ENCODE measurements around the gene CCDC3. TPM values are rescaled to one million over a fixed set of nuclear protein-coding genes. Genes with fewer than 3 reads are reported as not detected.

Gene CCDC3
- total RNA-seq, 1 experiment from 2014 or later = not detected

GRCh38 chr10:12848439-12849173, 152.9 kb downstream of the CCDC3 start:
- TF ChIP-seq, protein P1, sequence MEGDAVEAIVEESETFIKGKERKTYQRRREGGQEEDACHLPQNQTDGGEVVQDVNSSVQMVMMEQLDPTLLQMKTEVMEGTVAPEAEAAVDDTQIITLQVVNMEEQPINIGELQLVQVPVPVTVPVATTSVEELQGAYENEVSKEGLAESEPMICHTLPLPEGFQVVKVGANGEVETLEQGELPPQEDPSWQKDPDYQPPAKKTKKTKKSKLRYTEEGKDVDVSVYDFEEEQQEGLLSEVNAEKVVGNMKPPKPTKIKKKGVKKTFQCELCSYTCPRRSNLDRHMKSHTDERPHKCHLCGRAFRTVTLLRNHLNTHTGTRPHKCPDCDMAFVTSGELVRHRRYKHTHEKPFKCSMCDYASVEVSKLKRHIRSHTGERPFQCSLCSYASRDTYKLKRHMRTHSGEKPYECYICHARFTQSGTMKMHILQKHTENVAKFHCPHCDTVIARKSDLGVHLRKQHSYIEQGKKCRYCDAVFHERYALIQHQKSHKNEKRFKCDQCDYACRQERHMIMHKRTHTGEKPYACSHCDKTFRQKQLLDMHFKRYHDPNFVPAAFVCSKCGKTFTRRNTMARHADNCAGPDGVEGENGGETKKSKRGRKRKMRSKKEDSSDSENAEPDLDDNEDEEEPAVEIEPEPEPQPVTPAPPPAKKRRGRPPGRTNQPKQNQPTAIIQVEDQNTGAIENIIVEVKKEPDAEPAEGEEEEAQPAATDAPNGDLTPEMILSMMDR (IDR thresholded peaks at IDR 0.05; ENCODE audit: unreplicated experiment) = no peak
- no TSS peak for BruUV-seq (replicated peaks)
- intact Hi-C loops (cut with micrococcal nuclease) = no loop called here

DNA sequence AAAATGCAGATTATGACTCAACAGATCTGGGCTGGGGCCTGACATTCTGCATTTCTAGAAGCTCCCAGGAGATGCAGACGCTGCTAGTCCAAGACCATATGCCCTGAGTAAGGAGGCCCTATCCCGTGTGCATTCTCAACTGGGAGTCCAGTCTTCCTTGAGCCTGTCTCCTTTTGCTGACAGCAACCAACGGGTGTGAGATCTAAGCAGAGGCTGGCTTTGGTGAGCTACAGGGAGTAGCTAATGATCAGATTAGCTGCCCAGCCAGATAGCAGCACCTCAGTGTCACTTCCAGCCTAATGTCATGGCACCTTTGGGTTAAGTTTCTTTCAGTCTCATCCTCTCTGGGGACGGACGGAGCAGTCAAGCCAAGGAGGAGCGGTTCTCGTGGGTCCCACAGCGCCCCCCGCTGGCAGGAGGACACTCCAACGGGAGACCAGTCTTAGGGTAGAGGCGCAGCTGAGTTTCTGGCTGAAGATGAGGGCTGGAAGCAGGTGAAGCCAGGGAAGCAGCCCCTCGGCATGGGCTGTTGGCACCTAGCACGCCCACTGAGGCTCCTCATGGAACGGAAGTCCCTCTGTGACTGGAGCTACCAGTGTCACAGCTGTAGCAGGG, 154.0 kb downstream of the CCDC3 start:
- DNase-seq (ENCODE audit: unreplicated experiment) = no peak

More at GRCh38 chr10:12848439-12849173, 152.9 kb downstream of the CCDC3 start:
- Mint-ChIP-seq H3K4me3 (ENCODE audit: unreplicated experiment) (no peak overlapping the region), H3K27ac (ENCODE audit: low read depth, unreplicated experiment) (peak overlapping the region; percentile 90), H3K27me3 (ENCODE audit: insufficient read depth, unreplicated experiment) (no peaks in the 10 kb centered on the region), H3K4me1 (ENCODE audit: insufficient read depth, unreplicated experiment) (peaks cover 23% of the 10 kb centered on the region), H3K9me3 (ENCODE audit: unreplicated experiment) (no peaks in the 10 kb centered on the region), H3K36me3 (ENCODE audit: insufficient read depth, unreplicated experiment) (no peaks in the 10 kb centered on the region)
- DNase-seq (ENCODE audit: unreplicated experiment) = no peak
- CTCF ChIA-PET = interaction anchor here (1.2 kb wide), 1 partner anchor 16 kb away, joined by 5 read pairs; no protein-coding TSS in a partner anchor
- POLR2A ChIA-PET = interaction anchor here (0.7 kb wide), 1 partner anchor 11 kb away, joined by 3 read pairs; no protein-coding TSS in a partner anchor

GRCh38 chr10:12846718-12847117, 154.8 kb downstream of the CCDC3 start:
- CTCF ChIA-PET = no interaction called here
- Mint-ChIP-seq H3K9me3 (ENCODE audit: unreplicated experiment) (no peaks in the 10 kb centered on the region), H3K4me1 (ENCODE audit: insufficient read depth, unreplicated experiment) (peaks cover 23% of the 10 kb centered on the region), H3K4me3 (ENCODE audit: unreplicated experiment) (no peak overlapping the region), H3K27me3 (ENCODE audit: insufficient read depth, unreplicated experiment) (no peaks in the 10 kb centered on the region), H3K27ac (ENCODE audit: low read depth, unreplicated experiment) (no peak overlapping the region), H3K36me3 (ENCODE audit: insufficient read depth, unreplicated experiment) (no peaks in the 10 kb centered on the region)
- POLR2A ChIA-PET = no interaction called here
- TF ChIP-seq, protein P1 (IDR thresholded peaks at IDR 0.05; ENCODE audit: unreplicated experiment) = no peak
- DNase-seq (ENCODE audit: unreplicated experiment) = no peak
- BruUV-seq (replicated peaks) = no TSS peak
- intact Hi-C loops (cut with micrococcal nuclease) = no loop called here

More for the DNA sequence above, 154.0 kb downstream of the CCDC3 start:
- Mint-ChIP-seq H3K27me3 (ENCODE audit: insufficient read depth, unreplicated experiment) (no peaks in the 10 kb centered on the region), H3K4me3 (ENCODE audit: unreplicated experiment) (no peak overlapping the region), H3K27ac (ENCODE audit: low read depth, unreplicated experiment) (no peak overlapping the region), H3K36me3 (ENCODE audit: insufficient read depth, unreplicated experiment) (no peaks in the 10 kb centered on the region), H3K9me3 (ENCODE audit: unreplicated experiment) (no peaks in the 10 kb centered on the region), H3K4me1 (ENCODE audit: insufficient read depth, unreplicated experiment) (peaks cover 23% of the 10 kb centered on the region)
- BruUV-seq (replicated peaks) = no TSS peak
- CTCF ChIA-PET = interaction anchor here (1.2 kb wide), 1 partner anchor 15 kb away, joined by 5 read pairs; no protein-coding TSS in a partner anchor
- TF ChIP-seq, protein P1 (IDR thresholded peaks at IDR 0.05; ENCODE audit: unreplicated experiment) = no peak
- intact Hi-C loops (cut with micrococcal nuclease) = no loop called here
- POLR2A ChIA-PET = no interaction called here

Other genes with a start within 250 kb of the CCDC3 start
- gene OPTN, start 98.5 kb upstream of the CCDC3 start, total RNA-seq (2022) = 79.6 and 109 TPM in 2 replicates
- 3.5 and 6.0 TPM in 2 replicates for gene MCM10, start 159.8 kb upstream of the CCDC3 start, total RNA-seq (2022)
- gene UCMA, start 232.7 kb upstream of the CCDC3 start, total RNA-seq (2022) = not detected in 2 replicates

Data from MCF 10A (cell line).